Activated CD4-positive, alpha-beta memory T cell treated with anti-CD3 and anti-CD28 coated beads, Interleukin-2, amount 10 ng/mL, durations not matched to agents 7 days and 5 days (primary cell): ENCODE results near the gene GNA15. TPM values are rescaled to one million over a fixed set of nuclear protein-coding genes. Genes with fewer than 3 reads are reported as not detected.
"Not testable (repeated sequence)": the region's sequence is repeated elsewhere in the genome, so short reads cannot be mapped to it uniquely, and the experiment has no call there.

Experiments
- CTCF ChIA-PET: fragments of 350-600 bp; sonication (Branson Sonifier 250); formaldehyde crosslinking; loops from one replicate; lab custom pipeline; 2021; ENCODE audit warnings: antibody characterized with exemption, inconsistent platforms; lab: Charles Lee
- POLR2A ChIA-PET: fragments of 350-600 bp; sonication (Branson Sonifier 250); formaldehyde crosslinking; loops from one replicate; lab custom pipeline; 2021; ENCODE audit warnings: antibody characterized with exemption; lab: Charles Lee
- DNase-seq: peaks from one replicate; pipeline ENCODE4 v3.0.0-alpha.2; 2020
- H3K27ac Mint-ChIP-seq: one replicate; pipeline ENCODE4 v1.8.0; 2021; ENCODE audit warnings: mild to moderate bottlenecking, mixed read lengths
- H3K27me3 Mint-ChIP-seq: one replicate; pipeline ENCODE4 v1.8.0; 2021; ENCODE audit warnings: mixed read lengths
- H3K36me3 Mint-ChIP-seq: one replicate; pipeline ENCODE4 v1.8.0; 2021; ENCODE audit warnings: low read depth, mixed read lengths
- H3K4me1 Mint-ChIP-seq: one replicate; pipeline ENCODE4 v1.8.0; 2021; ENCODE audit warnings: mixed read lengths
- H3K4me3 Mint-ChIP-seq: one replicate; pipeline ENCODE4 v1.8.0; 2021; ENCODE audit warnings: mild to moderate bottlenecking, mixed read lengths
- H3K9me3 Mint-ChIP-seq: one replicate; pipeline ENCODE4 v1.8.0; 2021; ENCODE audit warnings: mixed read lengths
- total RNA-seq, 2 experiments: library from RNA; stranded (reverse); gene quantifications; one replicate each; pipeline ENCODE4 v1.2.3, GENCODE V29; 2021

The GNA15 gene
- total RNA-seq, 2 experiments from 2014 or later = 140 TPM

- POLR2A ChIA-PET = no interaction called here
- H3K27ac Mint-ChIP-seq = no peak overlapping the region
Measured at GRCh38 chr19:3149089-3149488, 13.3 kb downstream of the GNA15 start.

GRCh38 chr19:3149526-3150505 is 14.0 kb downstream of the GNA15 start:
- POLR2A ChIA-PET = no interaction called here
- Mint-ChIP-seq H3K4me1 (peaks cover 24% of the 10 kb centered on the region), H3K36me3 (peaks cover 36% of the 10 kb centered on the region), H3K27ac (no peak overlapping the region), H3K27me3 (no peaks in the 10 kb centered on the region), H3K9me3 (no peaks in the 10 kb centered on the region), H3K4me3 (no peak overlapping the region)
- no peak for DNase-seq
- CTCF ChIA-PET = interaction anchor here (1.0 kb wide), 1 partner anchor 12 kb away, joined by 3 read pairs; no protein-coding TSS in a partner anchor

More at GRCh38 chr19:3149089-3149488, 13.3 kb downstream of the GNA15 start:
- no peak for DNase-seq
- CTCF ChIA-PET = interaction anchor here (1.0 kb wide), 1 partner anchor 13 kb away, joined by 3 read pairs; no protein-coding TSS in a partner anchor
- no peaks in the 10 kb centered on the region for H3K9me3 Mint-ChIP-seq
- H3K27me3 Mint-ChIP-seq = no peaks in the 10 kb centered on the region
- H3K4me3 Mint-ChIP-seq = no peak overlapping the region
- H3K4me1 Mint-ChIP-seq = peaks cover 26% of the 10 kb centered on the region
- H3K36me3 Mint-ChIP-seq = peaks cover 37% of the 10 kb centered on the region

- H3K27ac Mint-ChIP-seq = no peak overlapping the region
- POLR2A ChIA-PET = interaction anchor here (2.4 kb wide), 1 partner anchor 9 kb away, joined by 9 read pairs; no protein-coding TSS in a partner anchor
- H3K36me3 Mint-ChIP-seq = peaks cover 36% of the 10 kb centered on the region
- CTCF ChIA-PET = interaction anchor here (1.1 to 2.2 kb wide), 2 partner anchors 7 to 16 kb away, joined by 3 to 10 read pairs; partner anchors contain the start of gene GNA15
- H3K4me3 Mint-ChIP-seq = no peak overlapping the region
- no peaks in the 10 kb centered on the region for H3K9me3 Mint-ChIP-seq
- no peaks in the 10 kb centered on the region for H3K27me3 Mint-ChIP-seq
- H3K4me1 Mint-ChIP-seq = peaks cover 21% of the 10 kb centered on the region
- no peak for DNase-seq
Measured at GRCh38 chr19:3150739-3151329, 15.0 kb downstream of the GNA15 start.

- peaks cover 3% of the 10 kb centered on the region for H3K9me3 Mint-ChIP-seq
- peaks cover 31% of the 10 kb centered on the region for H3K36me3 Mint-ChIP-seq
- H3K4me1 Mint-ChIP-seq = peaks cover 13% of the 10 kb centered on the region
- CTCF ChIA-PET = interaction anchor here (0.7 to 2.2 kb wide), 3 partner anchors 8 to 24 kb away, joined by 3 to 10 read pairs (median 3); partner anchors contain the start of gene GNA15
- no peak for DNase-seq
- no peak overlapping the region for H3K27ac Mint-ChIP-seq
- no peaks in the 10 kb centered on the region for H3K27me3 Mint-ChIP-seq
- POLR2A ChIA-PET = interaction anchor here (1.2 to 2.4 kb wide), 3 partner anchors 10 to 25 kb away, joined by 3 to 9 read pairs (median 5); no protein-coding TSS in a partner anchor
- no peak overlapping the region for H3K4me3 Mint-ChIP-seq
Measured at GRCh38 chr19:3151563-3152418, 16.0 kb downstream of the GNA15 start.

- CTCF ChIA-PET = interaction anchor here (2.2 kb wide), 1 partner anchor 9 kb away, joined by 10 read pairs; no protein-coding TSS in a partner anchor
- POLR2A ChIA-PET = interaction anchor here (1.2 to 2.4 kb wide), 3 partner anchors 11 to 25 kb away, joined by 3 to 9 read pairs (median 5); no protein-coding TSS in a partner anchor
- Mint-ChIP-seq H3K4me3 (no peak overlapping the region), H3K4me1 (peaks cover 15% of the 10 kb centered on the region), H3K9me3 (peaks cover 3% of the 10 kb centered on the region), H3K27me3 (no peaks in the 10 kb centered on the region), H3K27ac (no peak overlapping the region), H3K36me3 (peaks cover 30% of the 10 kb centered on the region)
- DNase-seq = no peak
Measured at GRCh38 chr19:3152419-3152780, 16.6 kb downstream of the GNA15 start.

GRCh38 chr19:3153286-3154230 is 17.7 kb downstream of the GNA15 start:
- ChIA-PET CTCF (interaction anchor here (2.2 kb wide), 1 partner anchor 10 kb away, joined by 10 read pairs; no protein-coding TSS in a partner anchor), POLR2A (interaction anchor here (1.0 to 2.4 kb wide), 3 partner anchors 12 to 25 kb away, joined by 3 to 9 read pairs (median 4); partner anchors contain the start of gene S1PR4)
- no peak overlapping the region for H3K4me3 Mint-ChIP-seq
- peaks cover 3% of the 10 kb centered on the region for H3K9me3 Mint-ChIP-seq
- H3K36me3 Mint-ChIP-seq = peaks cover 25% of the 10 kb centered on the region
- peaks cover 21% of the 10 kb centered on the region for H3K4me1 Mint-ChIP-seq
- no peak for DNase-seq
- no peak overlapping the region for H3K27ac Mint-ChIP-seq
- H3K27me3 Mint-ChIP-seq = no peaks in the 10 kb centered on the region

- Mint-ChIP-seq H3K36me3 (peaks cover 17% of the 10 kb centered on the region), H3K4me1 (peaks cover 16% of the 10 kb centered on the region)
- DNase-seq, H3K9me3 Mint-ChIP-seq, H3K27ac Mint-ChIP-seq, H3K27me3 Mint-ChIP-seq, H3K4me3 Mint-ChIP-seq, CTCF ChIA-PET: not testable (repeated sequence)
- POLR2A ChIA-PET = interaction anchor here (1.0 to 1.6 kb wide), 5 partner anchors 16 to 24 kb away, joined by 3 to 6 read pairs (median 4); partner anchors contain the start of genes GNA15 and S1PR4
Measured at GRCh38 chr19:3154447-3154846, 18.6 kb downstream of the GNA15 start.

GRCh38 chr19:3154957-3155736 is 19.3 kb downstream of the GNA15 start:
- CTCF ChIA-PET = interaction anchor here (1.0 kb wide), 1 partner anchor 22 kb away, joined by 3 read pairs; no protein-coding TSS in a partner anchor
- Mint-ChIP-seq H3K36me3 (peaks cover 17% of the 10 kb centered on the region), H3K27ac (no peak overlapping the region), H3K9me3 (peaks cover 4% of the 10 kb centered on the region), H3K4me3 (no peak overlapping the region), H3K4me1 (peaks cover 18% of the 10 kb centered on the region), H3K27me3 (no peaks in the 10 kb centered on the region)
- POLR2A ChIA-PET = interaction anchor here (1.0 to 1.6 kb wide), 6 partner anchors 15 to 24 kb away, joined by 3 to 6 read pairs (median 4); partner anchors contain the start of genes GNA15 and S1PR4
- peak; percentile 90 for DNase-seq

- POLR2A ChIA-PET = interaction anchor here (0.6 to 1.3 kb wide), 3 partner anchors 16 to 28 kb away, joined by 3 to 4 read pairs (median 3); no protein-coding TSS in a partner anchor
- peaks cover 6% of the 10 kb centered on the region for H3K9me3 Mint-ChIP-seq
- no peaks in the 10 kb centered on the region for H3K27me3 Mint-ChIP-seq
- CTCF ChIA-PET = interaction anchor here (0.5 to 1.4 kb wide), 3 partner anchors 28 to 92 kb away, joined by 3 to 4 read pairs (median 3); no protein-coding TSS in a partner anchor
- no peak overlapping the region for H3K4me3 Mint-ChIP-seq
- peak overlapping the region; percentile 49 for H3K27ac Mint-ChIP-seq
- no peak for DNase-seq
- peaks cover 28% of the 10 kb centered on the region for H3K36me3 Mint-ChIP-seq
- peaks cover 31% of the 10 kb centered on the region for H3K4me1 Mint-ChIP-seq
Measured at GRCh38 chr19:3157096-3157845, 21.4 kb downstream of the GNA15 start.

GRCh38 chr19:3159565-3159964 is 23.7 kb downstream of the GNA15 start:
- CTCF ChIA-PET = interaction anchor here (0.6 to 4.4 kb wide), 7 partner anchors 12 to 1193 kb away, joined by 3 to 23 read pairs (median 3); no protein-coding TSS in a partner anchor
- H3K4me3 Mint-ChIP-seq = no peak overlapping the region
- no peaks in the 10 kb centered on the region for H3K27me3 Mint-ChIP-seq
- no peak for DNase-seq
- H3K27ac Mint-ChIP-seq = peak overlapping the region; percentile 61
- peaks cover 6% of the 10 kb centered on the region for H3K9me3 Mint-ChIP-seq
- peaks cover 53% of the 10 kb centered on the region for H3K4me1 Mint-ChIP-seq
- peaks cover 50% of the 10 kb centered on the region for H3K36me3 Mint-ChIP-seq
- POLR2A ChIA-PET = interaction anchor here (0.9 kb wide), 1 partner anchor 21 kb away, joined by 3 read pairs; no protein-coding TSS in a partner anchor
